Activated CD4-positive, CD25-positive, alpha-beta regulatory T cell (primary cell): ENCODE measurements around the gene TMEM54.
"Not testable (repeated sequence)": the region's sequence is repeated elsewhere in the genome, so short reads cannot be mapped to it uniquely, and the experiment has no call there.

Experiments
- DNase-seq, 4 experiments: peaks; one replicate each; lab custom pipeline; 2025; lab: John Stamatoyannopoulos, UW

Gene TMEM54

GRCh38 chr1:32919811-32920733 lies 18.9 kb upstream of the TMEM54 start:
- DNase-seq = no peak

- no peak for DNase-seq
These were observed 17.0 kb upstream of the TMEM54 start for GRCh38 chr1:32918179-32918578.

- DNase-seq = no peak
These were observed 16.3 kb upstream of the TMEM54 start for GRCh38 chr1:32917521-32917920.

- DNase-seq = no peak
These were observed 14.8 kb upstream of the TMEM54 start for GRCh38 chr1:32915766-32916706.

GRCh38 chr1:32910319-32910718 lies 9.1 kb upstream of the TMEM54 start:
- no peak for DNase-seq

GRCh38 chr1:32907435-32907834 lies 6.2 kb upstream of the TMEM54 start:
- DNase-seq = no peak

- no peak for DNase-seq
These were observed 5.5 kb upstream of the TMEM54 start for GRCh38 chr1:32906654-32907053.

- DNase-seq = not testable (repeated sequence)
These were observed 4.4 kb upstream of the TMEM54 start for GRCh38 chr1:32905588-32905987.

- DNase-seq = no peak
These were observed 3.6 kb upstream of the TMEM54 start for GRCh38 chr1:32904797-32905196.

GRCh38 chr1:32903991-32904785 lies 3.0 kb upstream of the TMEM54 start:
- DNase-seq = no peak

- no peak for DNase-seq
These were observed 1.3 kb upstream of the TMEM54 start for GRCh38 chr1:32902535-32902920.

- no peak for DNase-seq
These were observed 790 bp upstream of the TMEM54 start for GRCh38 chr1:32901823-32902534.

GRCh38 chr1:32900371-32900955 lies 726 bp downstream of the TMEM54 start:
- no peak for DNase-seq

- DNase-seq = no peak
These were observed 1.4 kb downstream of the TMEM54 start for GRCh38 chr1:32899586-32900296.

GRCh38 chr1:32898958-32899357 lies 2.2 kb downstream of the TMEM54 start:
- DNase-seq = no peak

GRCh38 chr1:32898056-32898455 lies 3.1 kb downstream of the TMEM54 start:
- no peak for DNase-seq

GRCh38 chr1:32897082-32898049 lies 3.8 kb downstream of the TMEM54 start:
- no peak for DNase-seq

GRCh38 chr1:32896451-32896850 lies 4.7 kb downstream of the TMEM54 start:
- no peak for DNase-seq
